ENCODE measurements around the gene PXK.

The PXK gene

DNA sequence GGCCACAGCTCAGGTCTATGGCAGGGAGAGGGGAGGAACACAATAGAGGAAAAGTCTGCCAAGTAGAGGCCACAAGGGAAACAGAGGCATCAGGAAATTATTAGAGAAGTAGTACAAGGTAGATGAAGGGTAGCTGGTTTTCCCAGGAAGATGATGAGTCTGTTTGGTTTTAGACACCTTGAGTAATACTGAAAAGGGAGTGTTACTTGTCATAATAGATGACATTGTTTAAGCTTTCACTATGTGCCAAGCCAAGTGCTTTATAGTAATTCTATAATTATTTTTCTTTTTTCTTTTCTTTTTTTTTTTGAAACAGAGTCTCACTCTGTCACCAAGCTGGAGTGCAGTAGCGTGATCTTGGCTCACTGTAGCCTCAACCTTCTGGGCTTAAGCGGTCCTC is 13.7 kb downstream of the PXK start:
- no peak overlapping the region for H3K4me3 ChIP-seq (ENCODE audit: control insufficient read depth, low read depth, low read length)
- TF ChIP-seq, protein P1, sequence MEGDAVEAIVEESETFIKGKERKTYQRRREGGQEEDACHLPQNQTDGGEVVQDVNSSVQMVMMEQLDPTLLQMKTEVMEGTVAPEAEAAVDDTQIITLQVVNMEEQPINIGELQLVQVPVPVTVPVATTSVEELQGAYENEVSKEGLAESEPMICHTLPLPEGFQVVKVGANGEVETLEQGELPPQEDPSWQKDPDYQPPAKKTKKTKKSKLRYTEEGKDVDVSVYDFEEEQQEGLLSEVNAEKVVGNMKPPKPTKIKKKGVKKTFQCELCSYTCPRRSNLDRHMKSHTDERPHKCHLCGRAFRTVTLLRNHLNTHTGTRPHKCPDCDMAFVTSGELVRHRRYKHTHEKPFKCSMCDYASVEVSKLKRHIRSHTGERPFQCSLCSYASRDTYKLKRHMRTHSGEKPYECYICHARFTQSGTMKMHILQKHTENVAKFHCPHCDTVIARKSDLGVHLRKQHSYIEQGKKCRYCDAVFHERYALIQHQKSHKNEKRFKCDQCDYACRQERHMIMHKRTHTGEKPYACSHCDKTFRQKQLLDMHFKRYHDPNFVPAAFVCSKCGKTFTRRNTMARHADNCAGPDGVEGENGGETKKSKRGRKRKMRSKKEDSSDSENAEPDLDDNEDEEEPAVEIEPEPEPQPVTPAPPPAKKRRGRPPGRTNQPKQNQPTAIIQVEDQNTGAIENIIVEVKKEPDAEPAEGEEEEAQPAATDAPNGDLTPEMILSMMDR (conservative IDR thresholded peaks at IDR 0.05; ENCODE audit: control insufficient read depth, insufficient read depth, low read depth, low read length) = no peak
- DNase-seq (ENCODE audit: low read depth) = no peak

DNA sequence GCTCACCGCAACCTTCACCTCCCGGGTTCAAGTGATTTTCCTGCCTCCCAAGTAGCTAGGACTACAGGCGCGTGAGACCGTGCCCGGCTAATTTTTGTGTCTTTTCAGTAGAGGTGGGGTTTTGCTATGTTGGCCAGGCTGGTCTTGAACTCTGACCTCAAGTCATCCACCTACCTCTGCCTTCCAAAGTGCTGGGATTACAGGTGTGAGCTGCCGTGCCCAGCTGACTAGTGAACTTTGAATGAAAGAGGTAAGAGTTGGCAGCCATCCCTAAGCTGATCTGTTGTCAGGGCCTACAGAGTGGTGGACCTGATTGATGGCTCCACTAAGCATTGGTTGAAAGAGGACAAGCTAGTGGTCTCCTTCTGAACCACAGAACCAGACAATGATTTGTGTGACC is 15.3 kb downstream of the PXK start:
- H3K4me3 ChIP-seq (ENCODE audit: control insufficient read depth, low read depth, low read length) = no peak overlapping the region
- no peak for DNase-seq (ENCODE audit: low read depth)
- TF ChIP-seq, protein P1 (conservative IDR thresholded peaks at IDR 0.05; ENCODE audit: control insufficient read depth, insufficient read depth, low read depth, low read length) = no peak

DNA sequence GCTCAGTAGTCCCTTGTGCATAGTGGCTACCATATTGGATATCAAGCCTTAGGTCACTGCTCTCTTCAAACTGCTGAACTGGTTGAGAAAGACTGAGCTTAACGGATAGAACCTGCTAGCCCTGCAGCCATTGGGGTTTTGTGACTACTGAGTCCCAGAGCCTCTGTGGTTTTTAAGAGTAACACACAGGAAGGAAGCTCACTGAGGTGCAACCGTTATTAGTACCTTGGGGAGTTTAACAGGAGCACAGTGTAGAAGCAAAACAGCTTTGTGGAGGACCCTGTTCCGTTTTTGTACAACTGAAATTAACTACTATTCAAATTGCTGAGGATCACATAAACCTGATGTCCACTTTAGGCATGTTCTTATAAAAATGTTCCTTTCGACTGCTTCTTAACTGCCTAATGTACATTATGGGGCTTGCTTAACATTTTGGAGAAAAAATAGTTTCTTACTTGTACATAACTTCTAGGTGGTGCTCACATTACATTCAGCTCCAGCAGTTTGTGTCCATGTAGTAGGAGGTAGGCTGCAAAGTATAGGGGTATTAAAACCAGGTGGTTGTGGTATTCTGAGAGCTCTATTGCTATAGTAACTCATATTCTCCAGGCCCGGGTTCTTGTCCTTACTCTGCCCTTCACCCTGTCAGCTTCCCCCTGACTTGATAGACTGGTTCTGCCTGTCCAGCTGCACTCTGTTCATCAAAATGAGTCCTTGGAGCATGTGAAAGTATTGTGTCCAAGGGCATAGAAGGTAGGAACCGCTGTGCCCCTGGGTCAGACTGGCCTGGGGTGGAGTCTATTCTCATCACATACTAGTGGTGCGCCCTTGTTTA is 17.3 kb downstream of the PXK start:
- no peak overlapping the region for H3K4me3 ChIP-seq (ENCODE audit: control insufficient read depth, low read depth, low read length)
- TF ChIP-seq, protein P1 (conservative IDR thresholded peaks at IDR 0.05; ENCODE audit: control insufficient read depth, insufficient read depth, low read depth, low read length) = no peak
- no peak for DNase-seq (ENCODE audit: low read depth)

DNA sequence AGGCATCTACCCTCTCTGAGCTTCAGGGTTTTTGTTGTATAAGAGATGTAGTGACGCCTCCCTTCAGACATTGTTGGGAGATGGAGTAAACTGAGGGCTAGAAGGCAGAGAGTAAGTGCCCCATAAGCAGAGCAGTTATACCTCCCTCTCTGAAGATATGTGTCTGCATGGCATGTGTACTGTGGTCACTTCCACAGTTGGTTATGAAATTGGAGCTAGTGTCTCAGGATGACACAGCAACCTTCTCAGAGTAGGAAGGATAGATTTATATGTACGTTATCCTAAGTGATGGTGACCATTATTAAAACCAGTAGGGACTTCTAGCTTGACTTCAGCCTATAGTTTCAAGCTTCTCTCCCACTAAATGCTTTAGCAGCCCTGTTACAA is 17.9 kb downstream of the PXK start:
- DNase-seq (ENCODE audit: low read depth) = peak; percentile 67
- TF ChIP-seq, protein P1 (conservative IDR thresholded peaks at IDR 0.05; ENCODE audit: control insufficient read depth, insufficient read depth, low read depth, low read length) = no peak
- H3K4me3 ChIP-seq (ENCODE audit: control insufficient read depth, low read depth, low read length) = no peak overlapping the region

DNA sequence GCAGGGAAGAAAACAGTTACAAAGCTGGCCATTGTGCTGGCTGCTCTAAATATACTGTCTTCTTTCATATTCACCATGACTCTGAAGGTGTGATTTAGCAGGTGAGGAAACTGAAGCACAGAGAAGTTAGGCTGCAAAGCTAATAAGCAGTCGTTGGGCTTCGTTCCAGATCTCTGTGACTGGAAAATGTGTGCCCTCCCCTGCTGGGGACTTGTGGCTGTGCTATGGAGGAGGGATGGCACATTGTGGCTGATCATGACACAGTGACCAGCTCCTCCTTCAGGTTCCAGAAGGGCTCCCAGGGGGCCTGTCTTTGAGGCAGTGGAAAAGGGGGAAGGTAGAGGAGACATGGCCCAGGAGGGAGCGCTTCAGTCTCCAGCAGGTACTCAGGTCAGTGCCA is 19.2 kb downstream of the PXK start:
- H3K4me3 ChIP-seq (ENCODE audit: control insufficient read depth, low read depth, low read length) = no peak overlapping the region
- TF ChIP-seq, protein P1 (conservative IDR thresholded peaks at IDR 0.05; ENCODE audit: control insufficient read depth, insufficient read depth, low read depth, low read length) = no peak
- no peak for DNase-seq (ENCODE audit: low read depth)

DNA sequence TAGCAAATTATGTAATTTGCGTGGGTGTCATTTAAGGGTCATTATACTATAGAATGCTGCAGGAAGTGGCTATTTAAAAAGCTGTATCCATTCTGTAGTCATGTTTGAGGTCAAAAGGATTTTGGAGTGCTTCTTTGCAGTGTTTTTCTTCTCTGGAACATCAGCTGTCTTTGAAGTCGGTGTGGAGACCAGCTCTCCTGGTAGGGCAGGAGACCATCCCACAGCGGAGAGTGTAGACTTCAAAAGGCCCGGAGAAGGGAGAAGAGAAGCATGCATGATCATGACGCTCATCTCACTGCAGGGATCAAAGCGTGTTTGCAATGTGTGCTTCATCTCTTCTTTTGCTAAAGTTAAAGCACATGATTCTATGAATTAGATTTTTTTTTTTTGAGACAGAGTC is 19.9 kb downstream of the PXK start:
- no peak for DNase-seq (ENCODE audit: low read depth)
- H3K4me3 ChIP-seq (ENCODE audit: control insufficient read depth, low read depth, low read length) = no peak overlapping the region
- TF ChIP-seq, protein P1 (conservative IDR thresholded peaks at IDR 0.05; ENCODE audit: control insufficient read depth, insufficient read depth, low read depth, low read length) = no peak
